GDM1 (cell line): ENCODE results near the gene CTSA.
"Not testable (repeated sequence)": the region's sequence is repeated elsewhere in the genome, so short reads cannot be mapped to it uniquely, and the experiment has no call there.

Experiments used
- DNase-seq: peaks from one replicate; lab custom pipeline; 2025; lab: John Stamatoyannopoulos, UW

CTSA gene

DNA sequence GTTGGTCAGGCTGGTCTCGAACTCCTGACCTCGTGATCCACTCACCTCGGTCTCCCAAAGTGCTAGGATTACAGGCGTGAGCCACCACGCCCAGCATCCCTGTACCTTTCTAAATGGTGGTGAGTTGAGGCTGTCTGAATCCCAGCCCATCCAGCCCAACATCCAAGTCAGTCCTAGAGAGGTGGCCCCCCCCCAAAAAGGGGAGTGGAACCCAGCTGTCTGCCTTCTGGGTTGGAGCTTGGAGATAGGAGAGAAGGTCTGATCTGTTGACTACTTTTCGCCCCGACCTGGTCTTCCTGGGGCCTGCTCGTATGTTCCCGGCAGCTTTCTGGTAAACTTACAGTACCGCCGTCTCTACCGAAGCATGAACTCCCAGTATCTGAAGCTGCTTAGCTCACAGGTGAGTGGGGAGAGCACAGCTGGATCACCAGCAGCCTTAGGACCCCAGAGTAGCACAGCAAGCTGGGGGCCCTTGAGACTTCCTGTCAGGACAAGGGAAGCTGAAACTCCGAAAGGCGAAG is 5.6 kb downstream of the CTSA start:
- no peak for DNase-seq

DNA sequence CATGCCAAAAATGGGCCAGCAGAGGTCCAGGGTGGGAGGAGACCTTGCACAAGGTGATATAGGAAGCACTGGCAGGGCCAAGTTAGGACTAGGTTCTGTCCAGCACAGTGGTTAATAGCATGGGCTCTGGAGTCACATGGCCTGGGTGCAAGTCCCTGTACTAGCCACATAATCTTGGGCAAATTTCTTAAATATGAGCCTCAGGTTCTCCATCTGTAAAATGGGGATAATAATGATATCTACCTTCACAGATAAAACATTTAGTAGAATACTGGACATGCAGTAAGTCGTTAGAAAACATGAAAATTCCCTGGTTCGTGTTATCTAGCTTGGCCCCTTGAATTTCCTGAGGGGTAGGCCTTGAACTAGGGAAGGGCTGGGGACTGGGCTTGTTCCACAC is 6.2 kb downstream of the CTSA start:
- DNase-seq: no peak

DNA sequence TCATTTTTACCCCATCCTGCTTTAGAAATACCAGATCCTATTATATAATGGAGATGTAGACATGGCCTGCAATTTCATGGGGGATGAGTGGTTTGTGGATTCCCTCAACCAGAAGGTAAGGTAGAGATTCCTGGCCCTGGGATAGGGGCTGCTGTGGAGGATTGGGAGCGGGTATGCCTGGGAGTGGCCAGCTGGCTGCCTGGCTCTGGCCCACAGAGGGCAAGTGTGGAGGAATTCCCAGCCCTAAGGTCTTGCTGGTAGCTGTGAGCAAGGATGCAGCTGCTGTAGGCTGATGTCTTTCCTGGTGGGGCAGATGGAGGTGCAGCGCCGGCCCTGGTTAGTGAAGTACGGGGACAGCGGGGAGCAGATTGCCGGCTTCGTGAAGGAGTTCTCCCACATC is 6.6 kb downstream of the CTSA start:
- no peak for DNase-seq

DNA sequence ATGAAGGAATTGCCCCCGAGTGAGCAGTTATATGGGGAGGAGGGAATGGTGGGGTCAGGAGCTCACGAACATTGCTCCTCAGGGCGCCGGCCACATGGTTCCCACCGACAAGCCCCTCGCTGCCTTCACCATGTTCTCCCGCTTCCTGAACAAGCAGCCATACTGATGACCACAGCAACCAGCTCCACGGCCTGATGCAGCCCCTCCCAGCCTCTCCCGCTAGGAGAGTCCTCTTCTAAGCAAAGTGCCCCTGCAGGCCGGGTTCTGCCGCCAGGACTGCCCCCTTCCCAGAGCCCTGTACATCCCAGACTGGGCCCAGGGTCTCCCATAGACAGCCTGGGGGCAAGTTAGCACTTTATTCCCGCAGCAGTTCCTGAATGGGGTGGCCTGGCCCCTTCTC is 7.2 kb downstream of the CTSA start:
- no peak for DNase-seq

DNA sequence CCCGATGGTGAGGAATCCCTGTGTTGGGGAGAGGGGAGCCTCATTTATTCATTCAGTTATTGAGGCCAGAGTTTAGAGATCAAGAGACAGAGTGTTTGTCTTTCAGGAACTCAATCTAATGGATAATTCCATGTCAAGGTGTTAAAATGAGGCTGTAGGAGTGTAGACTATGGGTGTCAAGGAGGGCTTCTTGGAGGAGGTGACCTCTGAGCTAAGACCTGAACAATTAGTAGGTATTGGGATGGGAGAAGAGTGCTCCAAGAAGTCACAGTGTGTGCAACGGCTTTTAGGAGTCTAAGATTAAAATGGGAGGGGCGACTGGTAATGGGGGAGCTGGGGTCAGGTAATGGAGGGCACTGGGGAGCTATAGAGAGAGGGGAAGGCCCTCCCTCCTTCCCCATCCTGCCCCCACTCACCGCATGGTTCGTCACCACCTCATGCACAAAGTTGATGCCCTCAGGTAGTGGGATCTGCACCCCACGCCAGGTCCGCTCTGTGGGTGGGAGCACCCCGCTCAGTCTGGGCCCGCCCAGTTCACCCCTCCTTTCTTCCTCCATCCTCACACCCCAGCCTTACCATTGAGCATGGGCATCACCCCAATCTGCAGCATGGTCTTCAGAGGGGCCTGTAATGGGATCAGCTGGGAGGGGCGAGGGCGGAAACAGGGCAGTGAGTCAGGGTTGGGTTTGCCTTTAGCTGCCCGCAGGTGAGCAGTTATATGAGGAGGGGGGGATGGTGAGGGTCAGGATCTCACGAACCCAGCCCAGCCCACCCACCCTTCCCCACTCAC is 8.1 kb downstream of the CTSA start:
- no peak for DNase-seq

DNA sequence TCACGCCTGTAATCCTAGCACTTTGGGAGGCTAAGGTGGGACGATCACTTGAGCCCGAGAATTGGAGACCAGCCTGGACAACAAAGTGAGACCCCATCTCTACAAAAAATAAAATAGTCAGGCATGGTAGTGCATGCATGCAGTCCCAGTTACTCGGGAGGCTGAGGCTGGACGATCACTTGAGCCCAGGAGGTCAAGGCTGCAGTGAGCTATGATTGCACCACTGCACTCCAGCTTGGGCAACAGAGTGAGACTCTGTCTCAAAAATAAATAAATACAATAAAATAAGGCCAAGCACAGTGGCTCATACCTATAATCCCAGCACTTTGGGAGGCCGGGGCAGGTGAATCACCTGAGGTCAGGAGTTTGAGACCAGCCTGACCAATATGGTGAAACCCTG is 10.2 kb downstream of the CTSA start:
- DNase-seq: not testable (repeated sequence)

DNA sequence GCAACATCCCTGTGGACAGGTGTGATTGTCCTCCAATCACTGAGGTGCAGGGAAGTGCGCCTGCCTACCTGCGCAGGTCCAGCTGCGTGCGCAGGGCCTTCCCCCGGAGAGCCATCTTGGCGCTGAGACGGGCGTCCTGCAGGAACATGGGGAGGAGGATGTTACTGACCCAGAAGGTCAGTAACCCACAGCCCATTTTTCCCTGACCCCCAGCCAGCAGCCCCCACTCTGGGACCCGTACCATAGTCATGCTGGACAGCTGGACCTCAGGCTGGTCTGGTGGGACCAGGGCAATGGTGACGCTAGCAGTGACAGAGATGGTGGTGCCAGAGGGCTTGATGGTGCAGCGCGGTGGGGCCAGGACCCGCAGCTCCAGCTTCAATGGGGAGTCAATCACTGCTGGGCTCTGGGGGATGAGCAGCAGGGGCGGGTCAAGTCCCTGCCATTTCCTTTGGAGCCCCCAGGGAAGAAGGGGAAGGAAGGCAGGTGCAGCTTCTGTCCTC is 11.1 kb downstream of the CTSA start:
- DNase-seq: no peak

DNA sequence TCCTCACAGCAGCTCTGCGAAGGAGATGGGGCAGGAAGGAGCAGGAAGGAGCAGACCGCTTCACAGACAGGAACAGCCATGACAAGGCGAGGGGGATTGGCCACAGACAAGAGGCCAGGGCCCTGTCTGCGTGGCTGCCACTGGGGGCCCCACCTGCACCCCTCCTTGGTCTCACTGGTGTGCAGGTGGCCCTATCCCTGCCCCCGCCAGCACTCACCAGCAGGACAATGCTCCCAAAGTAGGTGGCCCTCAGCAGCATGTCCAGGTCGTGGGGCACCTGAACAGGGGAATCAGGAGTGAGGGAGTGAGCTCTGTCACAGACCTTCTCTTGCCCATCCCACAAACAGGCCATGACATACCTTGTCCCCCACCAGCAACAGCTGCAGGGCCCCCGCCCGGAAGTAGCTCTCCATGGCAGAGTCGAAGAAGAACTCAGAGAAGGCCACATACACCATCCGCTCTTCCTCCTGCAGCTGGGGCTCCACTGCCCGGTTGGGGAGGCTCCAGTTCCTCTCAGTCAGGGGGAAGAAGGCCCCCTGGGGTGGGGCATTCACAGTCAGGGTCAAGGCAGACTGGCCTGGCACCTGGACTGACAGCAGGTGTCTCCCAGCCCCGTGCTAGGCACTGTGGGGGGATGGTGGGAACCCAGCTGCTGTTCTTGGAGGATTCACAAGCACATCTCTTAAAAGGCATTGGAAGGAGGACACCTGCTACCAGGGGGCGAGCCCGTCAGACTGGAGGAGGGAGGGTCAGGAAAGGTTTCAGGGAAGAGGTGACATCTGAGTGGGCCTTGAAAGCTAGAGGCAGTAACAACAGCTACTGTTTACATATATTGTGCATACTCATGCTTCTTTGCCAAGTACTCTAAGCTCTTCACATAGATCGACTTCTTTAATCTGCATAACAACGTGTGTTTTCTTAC is 13.7 kb downstream of the CTSA start:
- no peak for DNase-seq

DNA sequence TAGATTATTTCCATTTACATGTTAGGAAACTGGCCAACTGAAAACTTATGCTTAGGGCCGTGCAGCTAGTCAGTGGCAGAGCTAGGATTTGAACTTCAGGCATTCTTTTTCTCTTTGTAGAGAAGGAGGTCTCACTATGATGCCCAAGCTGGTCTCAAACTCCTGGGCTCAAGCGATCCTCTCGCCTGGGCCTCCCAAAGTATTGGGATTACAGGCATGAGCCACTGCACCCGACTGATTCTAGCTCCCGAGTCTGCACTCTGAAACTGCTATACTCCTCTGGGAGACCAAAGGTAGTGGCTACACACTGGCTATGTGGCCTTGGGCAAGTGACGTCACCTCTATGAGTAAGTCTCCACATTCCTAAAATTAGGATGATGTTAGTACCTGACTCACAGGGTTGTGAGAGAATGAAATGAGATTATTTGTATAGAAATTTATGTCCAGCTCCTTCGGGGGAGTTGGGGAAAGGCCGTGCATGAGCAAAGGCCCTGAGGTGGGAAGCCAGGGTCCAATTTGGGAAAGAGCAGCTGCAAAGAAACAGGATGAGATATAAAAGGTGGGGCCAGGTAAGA is 14.5 kb downstream of the CTSA start:
- DNase-seq: no peak

DNA sequence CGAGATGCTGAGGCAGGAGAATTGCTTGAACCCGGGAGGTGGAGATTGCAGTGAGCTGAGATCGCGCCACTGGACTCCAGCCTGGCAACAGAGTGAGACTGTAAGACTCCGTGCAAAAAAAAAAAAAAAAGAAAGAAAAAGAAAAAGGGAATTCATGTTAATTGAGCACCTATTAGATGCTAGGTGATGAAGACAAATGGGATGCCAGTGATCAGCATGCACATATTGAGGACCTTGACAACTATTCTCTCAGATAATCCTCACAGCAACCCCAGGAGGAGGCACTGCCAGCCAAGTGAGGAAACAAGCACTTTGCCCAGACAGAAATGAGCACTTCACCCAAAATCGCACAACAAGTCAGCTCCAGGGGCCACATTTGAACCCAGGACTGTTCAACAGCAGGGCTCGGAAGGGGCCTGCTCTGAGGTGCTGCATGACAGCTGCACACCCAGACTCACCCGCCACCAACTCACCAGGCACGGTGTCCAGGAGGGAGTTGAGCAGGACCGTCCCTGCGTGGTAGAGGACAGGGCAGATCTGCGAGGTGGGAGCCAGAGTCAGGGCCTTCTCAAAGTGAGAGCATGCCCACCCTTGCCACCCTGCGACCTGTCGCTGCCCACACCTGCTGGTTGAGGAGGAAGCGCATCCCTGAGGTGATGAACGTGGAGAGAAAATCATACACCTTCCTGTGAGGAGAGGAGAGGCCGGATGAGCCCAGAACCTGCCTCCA is 16.2 kb downstream of the CTSA start:
- DNase-seq: no peak

DNA sequence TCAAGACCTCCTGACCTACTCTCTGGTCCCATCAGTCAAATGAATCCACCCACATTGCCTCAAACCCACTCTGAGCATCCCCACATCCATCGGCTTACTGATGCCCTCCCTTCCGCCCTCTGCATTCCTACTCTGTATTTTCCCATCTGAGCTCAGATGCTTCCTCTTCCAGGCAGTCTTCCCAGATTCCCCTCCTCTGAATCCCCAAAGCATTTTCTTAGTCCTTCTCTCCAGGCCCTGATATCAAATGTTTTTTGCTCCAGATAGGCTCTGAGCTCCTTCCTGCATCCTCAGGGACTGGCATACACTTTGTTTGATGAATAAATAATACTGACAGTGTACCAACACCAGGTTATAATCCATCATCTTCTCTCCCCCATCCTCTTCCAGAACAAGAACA is 16.9 kb downstream of the CTSA start:
- no peak for DNase-seq

DNA sequence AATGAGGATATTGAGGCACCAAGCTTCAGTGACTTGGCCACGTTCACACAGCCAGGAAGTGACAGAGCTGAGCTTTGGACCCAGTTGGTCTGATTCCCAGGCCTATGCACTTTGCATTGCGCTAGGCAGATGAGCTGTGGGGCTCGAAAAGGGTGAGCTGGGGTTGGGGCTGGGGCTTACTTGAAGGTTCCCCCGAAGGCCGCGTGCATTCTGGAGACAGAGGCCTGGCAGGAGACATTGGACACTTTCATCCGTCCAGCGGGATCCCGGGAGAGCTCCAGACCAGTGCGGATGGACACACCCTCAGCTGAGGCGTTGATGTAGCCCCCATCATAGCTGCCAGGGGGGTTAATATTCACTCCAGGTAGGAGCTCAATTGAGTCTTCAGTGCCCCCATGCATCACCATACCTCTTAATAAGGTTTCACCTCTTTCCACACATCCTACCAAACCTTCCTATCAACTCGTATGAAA is 18.2 kb downstream of the CTSA start:
- no peak for DNase-seq

DNA sequence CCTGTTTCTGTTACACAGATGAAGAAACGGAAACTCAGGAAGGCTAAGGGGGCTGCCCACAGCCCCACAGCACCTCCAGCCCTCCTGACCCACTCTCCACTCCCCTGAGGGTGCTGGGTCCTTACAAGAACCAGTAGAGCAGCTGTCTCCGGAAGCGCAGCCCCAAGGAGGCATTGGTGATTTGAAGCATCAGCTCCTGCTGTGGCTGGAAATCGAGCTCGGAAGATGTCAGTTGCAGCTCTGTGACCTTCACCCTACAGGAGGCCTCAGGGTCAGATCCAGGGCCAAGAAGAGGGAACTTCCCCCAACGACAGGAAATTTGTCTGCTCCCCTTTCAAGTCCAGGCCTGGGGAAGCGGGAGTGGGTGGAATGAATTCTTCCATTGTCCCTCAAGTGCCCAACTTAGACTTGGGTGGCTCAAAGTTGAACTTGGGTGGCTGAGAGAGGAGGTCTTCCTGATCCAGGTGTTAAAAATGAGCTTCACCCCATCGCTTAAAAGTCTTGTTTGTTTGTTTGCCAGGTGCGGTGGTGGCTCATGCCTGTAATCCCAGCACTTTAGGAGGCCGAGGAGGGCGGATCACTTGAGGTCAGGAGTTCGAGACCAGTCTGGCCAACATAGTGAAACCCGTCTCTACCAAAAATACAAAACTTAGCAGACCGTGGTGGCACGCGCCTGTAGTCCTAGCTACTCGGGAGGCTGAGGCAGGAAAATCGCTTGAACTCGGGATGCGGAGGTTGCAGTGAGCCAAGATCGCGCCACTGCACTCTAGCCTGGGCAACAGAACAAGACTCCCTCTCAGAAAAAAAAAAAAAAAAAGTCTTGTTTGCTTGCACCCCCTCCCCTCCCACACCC is 18.9 kb downstream of the CTSA start:
- no peak for DNase-seq

DNA sequence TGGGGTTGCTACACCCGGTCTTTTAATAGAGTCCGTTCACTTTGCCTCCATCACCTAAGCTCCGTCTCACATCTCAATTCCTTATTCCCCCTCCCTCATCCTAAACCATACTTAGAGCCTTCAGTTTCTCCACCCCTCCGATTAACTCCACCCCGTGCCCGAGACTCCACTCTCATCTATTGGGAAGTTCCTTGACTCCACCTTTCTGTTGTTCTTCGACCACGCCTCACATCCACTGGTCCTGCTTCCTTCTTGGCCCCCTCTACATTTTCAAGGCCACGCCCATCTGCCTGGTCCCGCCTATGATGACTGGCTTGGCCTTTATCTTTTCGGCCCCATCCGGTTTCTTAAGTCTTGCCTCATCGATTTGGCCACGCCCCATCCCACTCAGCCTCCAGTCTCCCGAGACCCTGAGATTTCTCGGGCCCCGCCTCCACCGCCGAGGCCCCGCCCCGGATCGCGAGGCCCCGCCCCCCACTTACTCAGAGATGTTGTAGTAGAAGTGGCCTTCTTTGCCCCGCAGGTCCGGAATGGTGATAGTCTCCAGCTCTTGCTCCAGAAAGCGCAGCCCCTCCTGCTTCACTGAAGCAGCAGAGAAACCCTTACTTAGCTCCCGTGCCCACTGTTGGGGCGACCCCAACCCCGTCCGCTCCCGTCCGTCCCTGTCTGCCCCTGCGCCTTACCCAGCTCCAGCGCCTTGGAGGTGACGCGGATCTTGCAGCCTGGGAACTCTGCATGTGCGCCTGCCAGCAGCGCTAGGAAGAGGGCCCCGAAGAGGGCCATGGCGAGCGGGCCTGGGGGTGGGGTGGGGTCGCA is 19.7 kb downstream of the CTSA start:
- peak; percentile 100 for DNase-seq

DNA sequence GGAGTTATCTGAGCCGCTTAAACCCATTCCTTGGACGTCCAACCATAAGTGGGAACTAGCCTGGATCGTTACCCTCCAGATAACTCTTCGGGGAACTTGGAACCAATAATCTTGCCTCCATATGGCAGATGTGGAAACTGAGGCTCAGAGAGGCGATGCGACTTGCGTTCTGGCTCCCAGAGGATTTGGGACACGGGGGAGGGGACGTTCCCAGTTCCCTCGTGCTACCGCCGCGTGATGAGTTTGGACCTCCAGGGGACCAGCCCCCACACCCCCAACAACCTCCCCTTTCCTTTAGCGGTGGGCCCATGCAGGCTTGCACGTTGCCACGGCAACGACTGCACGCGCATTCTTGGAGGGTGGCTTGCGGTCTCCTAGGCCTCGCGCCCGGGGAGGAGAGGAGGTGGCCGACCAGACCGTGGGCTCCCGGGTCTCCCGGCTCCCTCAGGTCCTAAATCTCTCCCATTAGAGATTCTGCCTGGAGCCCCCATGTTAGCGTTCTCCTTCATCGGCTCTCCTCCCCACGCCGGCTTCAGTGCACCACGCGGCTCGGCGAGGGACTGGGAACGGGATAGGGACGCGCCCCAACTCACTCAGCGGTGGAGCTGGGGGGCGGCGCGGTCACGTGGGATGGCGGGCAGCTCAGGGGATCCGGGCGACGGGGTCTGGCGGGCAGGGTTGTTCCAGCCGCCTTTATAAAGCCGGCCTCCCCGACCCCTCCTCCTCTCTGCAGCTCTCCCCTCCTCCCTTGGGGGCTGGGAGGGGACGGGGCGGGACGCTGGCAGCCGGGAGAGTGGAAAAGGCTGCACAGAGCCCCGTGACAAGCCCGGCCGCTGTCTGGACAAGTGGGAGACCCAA is 20.6 kb downstream of the CTSA start, which contains the start of gene PLTP:
Gene PLTP (minus strand): TSS at position 670 of the 858 bp plus-strand sequence. CDS start 703 bp downstream, outside the sequence.
- DNase-seq: peak; percentile 55

DNA sequence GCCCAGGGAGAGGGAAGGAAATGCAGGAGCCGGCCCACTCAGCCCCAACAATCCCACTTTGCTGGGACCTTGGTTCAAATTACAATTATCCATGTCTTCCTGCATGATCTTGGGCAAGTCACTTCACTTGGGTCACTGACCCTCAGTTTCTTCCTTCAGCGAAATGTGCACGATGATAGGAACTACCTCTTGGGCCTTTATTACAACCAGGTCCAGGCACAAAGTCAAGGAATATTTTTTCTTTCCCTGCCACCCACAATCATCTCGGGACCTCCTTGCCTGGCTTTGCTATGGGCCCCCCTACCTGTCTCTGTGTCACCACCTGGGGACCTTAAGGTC is 21.2 kb downstream of the CTSA start:
- DNase-seq: no peak

DNA sequence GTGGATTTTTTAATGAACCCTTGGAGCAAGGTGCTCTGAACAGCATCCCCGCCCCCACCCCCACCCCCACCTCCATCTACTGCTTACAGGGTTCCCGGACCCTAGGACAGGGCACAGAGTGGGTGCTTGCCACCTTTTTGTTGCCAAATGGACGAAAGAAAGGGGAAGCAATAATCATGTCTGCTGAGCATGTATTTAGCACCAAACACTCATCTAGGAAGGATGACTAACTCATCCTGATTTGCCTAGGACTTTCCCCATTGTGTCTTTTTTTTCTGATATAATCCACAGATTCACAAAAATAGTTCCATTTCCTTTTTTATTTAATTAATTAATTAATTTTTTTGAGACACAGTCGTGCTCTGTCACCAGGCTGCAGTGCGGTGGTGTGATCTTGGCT is 22.0 kb downstream of the CTSA start:
- DNase-seq: no peak

DNA sequence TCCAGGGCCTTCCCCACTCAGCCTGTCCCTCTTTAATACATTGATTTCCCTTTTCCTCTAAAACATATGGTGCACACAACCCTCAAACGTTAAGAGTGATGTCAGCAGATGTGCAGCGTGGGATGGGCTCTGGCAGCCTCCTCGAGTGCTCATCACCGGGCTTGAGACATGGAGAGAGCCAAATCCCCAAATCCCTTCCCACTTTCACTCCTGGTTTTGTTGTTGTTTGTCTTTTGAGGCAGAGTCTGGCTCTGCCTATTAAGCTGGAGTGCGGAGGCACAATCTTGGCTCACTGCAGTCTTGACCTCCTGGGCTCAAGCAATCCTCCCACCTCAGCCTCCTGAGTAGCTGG is 26.6 kb downstream of the CTSA start:
- no peak for DNase-seq

DNA sequence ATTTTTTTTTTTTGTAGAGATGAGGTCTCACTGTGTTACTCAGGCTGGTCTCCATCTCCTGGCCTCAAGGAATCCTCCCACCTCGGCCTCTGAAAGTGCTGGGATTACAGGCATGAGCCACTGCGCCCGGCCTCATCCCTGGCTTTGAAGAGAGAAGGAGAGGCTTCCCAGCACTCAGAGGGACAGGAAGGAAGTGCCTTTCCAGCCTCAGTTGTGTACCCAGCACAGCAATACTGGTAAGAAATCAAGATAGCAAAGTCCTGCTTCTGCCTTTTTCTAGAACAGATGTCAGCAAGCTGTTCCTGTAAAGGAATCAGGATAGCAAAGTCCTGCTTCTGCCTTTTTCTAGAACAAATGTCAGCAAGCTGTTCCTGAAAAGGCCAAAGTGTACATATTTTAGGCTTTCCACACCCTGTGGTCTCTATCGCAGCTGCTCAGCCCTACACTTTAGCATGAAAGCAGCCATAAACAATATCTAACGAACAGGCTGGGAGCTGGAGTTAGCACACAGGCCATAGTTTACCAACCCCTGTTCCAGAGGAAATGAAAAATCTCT is 27.1 kb downstream of the CTSA start:
- no peak for DNase-seq
